ENCODE measurements around the gene FAM117A.
A peak's percentile ranks its signal among the peaks of the same experiment; 100 is the strongest.

FAM117A gene

DNA sequence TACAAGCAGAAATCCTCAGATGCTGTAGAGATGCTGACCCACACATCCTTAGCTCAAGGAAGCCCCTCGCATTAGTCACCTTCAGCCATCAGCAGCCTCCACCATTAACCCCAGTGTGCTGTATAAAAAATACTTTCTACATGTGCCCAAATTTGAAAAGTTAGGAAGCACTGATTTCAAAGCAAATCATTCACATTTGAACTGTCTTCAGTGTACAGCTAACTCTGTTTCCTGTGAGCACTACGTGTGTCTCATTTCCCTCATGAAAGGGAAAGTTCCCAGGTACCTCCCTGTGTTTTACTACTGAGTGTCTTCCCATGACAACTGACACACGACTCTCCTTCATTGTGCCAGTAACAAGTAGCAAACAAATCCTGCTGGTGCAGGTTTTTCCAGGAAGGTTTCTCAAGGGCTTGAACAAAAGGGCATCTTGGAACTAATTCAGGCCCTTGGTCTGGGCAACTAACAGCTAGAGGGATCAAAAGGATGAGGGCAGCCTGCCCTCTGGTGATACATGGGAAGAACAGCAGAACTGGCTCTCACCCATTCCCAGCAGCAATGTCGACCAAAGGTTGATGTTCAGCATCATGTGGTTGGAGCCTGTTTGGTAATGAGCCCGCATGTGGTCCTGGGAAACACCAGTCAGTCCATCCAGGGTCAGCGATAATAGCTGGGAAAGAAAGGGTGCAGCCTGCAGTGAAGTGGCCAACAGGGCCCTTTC, 60.2 kb downstream of the FAM117A start:
- WGBS, 2 experiments (ENCODE audit: insufficient coverage in 2 of 2) = 85 to 87% methylated on average over 6 of the region's 6 CpGs
- no peak overlapping the region for H3K27ac ChIP-seq (ENCODE audit: low read depth, low read length, severe bottlenecking)
- no peak overlapping the region for H3K4me3 ChIP-seq (ENCODE audit: extremely low read depth, insufficient read depth, low read length, poor library complexity, severe bottlenecking)
- H3K9me3 ChIP-seq (ENCODE audit: control insufficient read depth, low read length) = no peaks in the 10 kb centered on the region
- no peaks in the 10 kb centered on the region for H3K4me1 ChIP-seq (ENCODE audit: control insufficient read depth, insufficient read depth, low read length, poor library complexity, severe bottlenecking)
- H3K36me3 ChIP-seq (ENCODE audit: control insufficient read depth, insufficient read depth, low read length) = peaks cover 67% of the 10 kb centered on the region

GRCh38 chr17:49700960-49701359, 63.0 kb downstream of the FAM117A start:
- no peaks in the 10 kb centered on the region for H3K9me3 ChIP-seq (ENCODE audit: control insufficient read depth, low read length)
- H3K36me3 ChIP-seq (ENCODE audit: control insufficient read depth, insufficient read depth, low read length) = peaks cover 62% of the 10 kb centered on the region
- WGBS, 2 experiments (ENCODE audit: insufficient coverage in 2 of 2) = 96% methylated on average over 5 to 6 of the region's 6 CpGs
- no peak overlapping the region for H3K4me3 ChIP-seq (ENCODE audit: extremely low read depth, insufficient read depth, low read length, poor library complexity, severe bottlenecking)
- no peaks in the 10 kb centered on the region for H3K4me1 ChIP-seq (ENCODE audit: control insufficient read depth, insufficient read depth, low read length, poor library complexity, severe bottlenecking)
- no peak overlapping the region for H3K27ac ChIP-seq (ENCODE audit: low read depth, low read length, severe bottlenecking)

GRCh38 chr17:49699966-49700575, 63.9 kb downstream of the FAM117A start:
- peaks cover 53% of the 10 kb centered on the region for H3K36me3 ChIP-seq (ENCODE audit: control insufficient read depth, insufficient read depth, low read length)
- H3K4me3 ChIP-seq (ENCODE audit: extremely low read depth, insufficient read depth, low read length, poor library complexity, severe bottlenecking) = no peak overlapping the region
- no peaks in the 10 kb centered on the region for H3K9me3 ChIP-seq (ENCODE audit: control insufficient read depth, low read length)
- no peak overlapping the region for H3K27ac ChIP-seq (ENCODE audit: low read depth, low read length, severe bottlenecking)
- H3K4me1 ChIP-seq (ENCODE audit: control insufficient read depth, insufficient read depth, low read length, poor library complexity, severe bottlenecking) = no peaks in the 10 kb centered on the region
- 93 to 100% methylated on average over 6 to 7 of the region's 8 CpGs for WGBS, 2 experiments (ENCODE audit: insufficient coverage in 2 of 2)

DNA sequence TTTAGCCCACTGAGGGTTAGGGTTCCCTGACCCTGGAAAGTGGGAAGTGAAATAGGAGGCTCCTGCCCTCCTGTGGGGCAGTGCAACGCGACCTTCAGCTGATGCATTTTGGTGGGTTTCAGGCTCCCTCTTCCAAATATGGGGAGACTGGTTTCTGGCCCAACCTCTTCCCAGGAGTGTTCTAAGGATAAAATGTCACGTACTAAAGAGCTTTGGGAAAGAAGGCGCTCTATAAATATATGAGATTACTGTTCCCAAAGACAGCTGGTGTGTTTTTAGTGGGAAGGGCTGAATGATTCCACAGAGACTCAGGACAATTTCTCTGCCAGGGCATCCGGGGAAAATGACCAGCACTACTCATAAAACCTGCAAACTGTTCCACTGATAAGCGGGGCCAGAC, 65.9 kb downstream of the FAM117A start:
- Histone ChIP-seq H3K4me3 (ENCODE audit: extremely low read depth, insufficient read depth, low read length, poor library complexity, severe bottlenecking) (no peak overlapping the region), H3K9me3 (ENCODE audit: control insufficient read depth, low read length) (no peaks in the 10 kb centered on the region), H3K4me1 (ENCODE audit: control insufficient read depth, insufficient read depth, low read length, poor library complexity, severe bottlenecking) (peaks cover 2% of the 10 kb centered on the region), H3K27ac (ENCODE audit: low read depth, low read length, severe bottlenecking) (no peak overlapping the region), H3K36me3 (ENCODE audit: control insufficient read depth, insufficient read depth, low read length) (peaks cover 32% of the 10 kb centered on the region)
- 67 to 82% methylated on average over 5 to 6 of the region's 6 CpGs for WGBS, 2 experiments (ENCODE audit: insufficient coverage in 2 of 2)

DNA sequence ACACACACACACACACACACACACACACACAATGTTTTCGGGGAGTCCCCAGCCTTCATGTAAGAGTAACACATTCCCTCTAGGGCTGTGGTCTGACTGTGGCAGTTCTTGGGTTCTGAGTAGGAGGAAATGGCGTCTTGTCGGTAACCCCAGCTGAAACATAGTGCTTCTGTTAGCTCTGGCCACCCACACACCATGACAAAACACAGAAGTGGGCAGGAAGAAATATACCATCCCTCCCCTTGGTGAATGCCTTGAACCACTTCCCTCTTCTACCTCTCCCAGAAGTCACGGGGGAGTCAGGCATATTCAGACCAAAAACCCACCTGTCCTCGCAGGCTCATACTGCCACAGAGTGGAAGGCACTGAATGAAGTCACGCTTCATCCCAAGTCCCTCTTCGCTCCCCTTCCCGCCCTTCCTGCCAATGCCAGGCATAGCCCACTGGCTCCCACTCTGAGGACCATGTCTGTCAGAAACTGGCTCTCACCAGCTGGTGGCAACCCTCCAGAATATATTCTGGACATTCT, 67.6 kb downstream of the FAM117A start:
- Histone ChIP-seq H3K4me1 (ENCODE audit: control insufficient read depth, insufficient read depth, low read length, poor library complexity, severe bottlenecking) (peaks cover 4% of the 10 kb centered on the region), H3K9me3 (ENCODE audit: control insufficient read depth, low read length) (no peaks in the 10 kb centered on the region), H3K4me3 (ENCODE audit: extremely low read depth, insufficient read depth, low read length, poor library complexity, severe bottlenecking) (no peak overlapping the region), H3K27ac (ENCODE audit: low read depth, low read length, severe bottlenecking) (no peak overlapping the region), H3K36me3 (ENCODE audit: control insufficient read depth, insufficient read depth, low read length) (peaks cover 15% of the 10 kb centered on the region)
- 83 to 92% methylated on average over 6 to 7 of the region's 8 CpGs for WGBS, 2 experiments (ENCODE audit: insufficient coverage in 2 of 2)

- H3K9me3 ChIP-seq (ENCODE audit: control insufficient read depth, low read length) = no peaks in the 10 kb centered on the region
- WGBS, 2 experiments (ENCODE audit: insufficient coverage in 2 of 2) = 25 to 50% methylated on average over 1 to 2 of the region's 5 CpGs
- H3K4me1 ChIP-seq (ENCODE audit: control insufficient read depth, insufficient read depth, low read length, poor library complexity, severe bottlenecking) = peaks cover 4% of the 10 kb centered on the region
- H3K36me3 ChIP-seq (ENCODE audit: control insufficient read depth, insufficient read depth, low read length) = peaks cover 10% of the 10 kb centered on the region
- no peak overlapping the region for H3K4me3 ChIP-seq (ENCODE audit: extremely low read depth, insufficient read depth, low read length, poor library complexity, severe bottlenecking)
- no peak overlapping the region for H3K27ac ChIP-seq (ENCODE audit: low read depth, low read length, severe bottlenecking)
Observed at GRCh38 chr17:49695698-49696232, 68.2 kb downstream of the FAM117A start.

- no peak overlapping the region for H3K27ac ChIP-seq (ENCODE audit: low read depth, low read length, severe bottlenecking)
Observed at GRCh38 chr17:49694847-49695697, 68.9 kb downstream of the FAM117A start.

GRCh38 chr17:49692751-49693150, 71.2 kb downstream of the FAM117A start:
- WGBS, 2 experiments (ENCODE audit: insufficient coverage in 2 of 2) = 83 to 94% methylated on average over 1 to 3 of the region's 4 CpGs
- Histone ChIP-seq H3K4me1 (ENCODE audit: control insufficient read depth, insufficient read depth, low read length, poor library complexity, severe bottlenecking) (peaks cover 14% of the 10 kb centered on the region), H3K27ac (ENCODE audit: low read depth, low read length, severe bottlenecking) (no peak overlapping the region), H3K4me3 (ENCODE audit: extremely low read depth, insufficient read depth, low read length, poor library complexity, severe bottlenecking) (no peak overlapping the region), H3K9me3 (ENCODE audit: control insufficient read depth, low read length) (no peaks in the 10 kb centered on the region), H3K36me3 (ENCODE audit: control insufficient read depth, insufficient read depth, low read length) (no peaks in the 10 kb centered on the region)

More at GRCh38 chr17:49694847-49695697, 68.9 kb downstream of the FAM117A start:
- no peaks in the 10 kb centered on the region for H3K9me3 ChIP-seq (ENCODE audit: control insufficient read depth, low read length)
- H3K4me1 ChIP-seq (ENCODE audit: control insufficient read depth, insufficient read depth, low read length, poor library complexity, severe bottlenecking) = peaks cover 4% of the 10 kb centered on the region
- H3K4me3 ChIP-seq (ENCODE audit: extremely low read depth, insufficient read depth, low read length, poor library complexity, severe bottlenecking) = no peak overlapping the region
- WGBS, 2 experiments (ENCODE audit: insufficient coverage in 2 of 2) = 56 to 60% methylated on average over 15 to 16 of the region's 16 CpGs
- peaks cover 3% of the 10 kb centered on the region for H3K36me3 ChIP-seq (ENCODE audit: control insufficient read depth, insufficient read depth, low read length)

- peak overlapping the region; percentile 48 for H3K27ac ChIP-seq (ENCODE audit: low read depth, low read length, severe bottlenecking)
- WGBS, 2 experiments (ENCODE audit: insufficient coverage in 2 of 2) = 62 to 73% methylated on average over 5 to 8 of the region's 8 CpGs
Observed at GRCh38 chr17:49691677-49692191, 72.2 kb downstream of the FAM117A start.

DNA sequence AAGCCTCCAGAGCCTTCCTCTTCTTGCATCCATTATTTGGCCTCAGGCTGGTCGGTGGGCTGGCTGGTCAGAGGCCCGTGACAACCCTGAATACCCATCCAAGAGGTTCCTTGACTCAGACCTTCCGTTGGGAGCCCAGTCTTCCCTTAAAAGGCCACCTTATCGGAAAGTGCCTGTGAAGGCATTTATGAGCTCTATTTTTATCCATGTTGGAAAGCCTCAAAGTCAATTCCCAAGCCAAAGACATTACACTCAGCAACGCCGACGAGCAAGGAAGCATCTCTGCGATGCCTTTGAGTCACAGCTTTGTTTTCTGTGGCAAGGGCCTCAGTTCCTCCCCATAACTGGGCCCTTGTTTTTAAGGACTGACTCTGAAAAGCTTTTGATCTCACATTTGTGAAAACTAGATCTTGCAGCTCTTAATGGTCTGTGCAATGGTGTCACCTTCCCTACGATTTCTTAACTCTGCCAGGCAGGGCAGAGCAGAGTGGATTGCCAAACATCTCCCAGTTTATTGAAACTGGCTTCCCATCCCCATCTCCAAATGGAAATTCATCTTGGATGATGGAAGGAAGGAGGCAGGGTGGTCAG, 72.8 kb downstream of the FAM117A start:
- H3K4me3 ChIP-seq (ENCODE audit: extremely low read depth, insufficient read depth, low read length, poor library complexity, severe bottlenecking) = no peak overlapping the region
- H3K27ac ChIP-seq (ENCODE audit: low read depth, low read length, severe bottlenecking) = peak overlapping the region; percentile 48
- peaks cover 14% of the 10 kb centered on the region for H3K4me1 ChIP-seq (ENCODE audit: control insufficient read depth, insufficient read depth, low read length, poor library complexity, severe bottlenecking)
- 94% methylated on average over 8 to 9 of the region's 9 CpGs for WGBS, 2 experiments (ENCODE audit: insufficient coverage in 2 of 2)
- H3K9me3 ChIP-seq (ENCODE audit: control insufficient read depth, low read length) = no peaks in the 10 kb centered on the region
- no peaks in the 10 kb centered on the region for H3K36me3 ChIP-seq (ENCODE audit: control insufficient read depth, insufficient read depth, low read length)

More at GRCh38 chr17:49691677-49692191, 72.2 kb downstream of the FAM117A start:
- no peaks in the 10 kb centered on the region for H3K9me3 ChIP-seq (ENCODE audit: control insufficient read depth, low read length)
- H3K4me3 ChIP-seq (ENCODE audit: extremely low read depth, insufficient read depth, low read length, poor library complexity, severe bottlenecking) = no peak overlapping the region
- H3K36me3 ChIP-seq (ENCODE audit: control insufficient read depth, insufficient read depth, low read length) = no peaks in the 10 kb centered on the region
- peaks cover 14% of the 10 kb centered on the region for H3K4me1 ChIP-seq (ENCODE audit: control insufficient read depth, insufficient read depth, low read length, poor library complexity, severe bottlenecking)

All from mesodermal cell (in vitro differentiated cells).